Glomerular endothelial cell (primary cell): ENCODE results near the gene WDR44. TPM values are rescaled to one million over a fixed set of nuclear protein-coding genes. Genes with fewer than 3 reads are reported as not detected.
"Not testable (repeated sequence)": the region's sequence is repeated elsewhere in the genome, so short reads cannot be mapped to it uniquely, and the experiment has no call there.

Experiments used
- DNase-seq: peaks from one replicate; pipeline ENCODE4 v3.0.0-alpha.2; 2011; ENCODE audit warnings: low read depth, low spot score; ENCODE audit errors: extremely low read depth
- total RNA-seq: library from RNA; depleted of rRNA; stranded (reverse); fragments of >200 nt; gene quantifications from 2 replicates; pipeline ENCODE4 v1.2.3, GENCODE V29; 2015

The WDR44 gene
- total RNA-seq, 1 donor from 2014 or later: 20.0 TPM

DNA sequence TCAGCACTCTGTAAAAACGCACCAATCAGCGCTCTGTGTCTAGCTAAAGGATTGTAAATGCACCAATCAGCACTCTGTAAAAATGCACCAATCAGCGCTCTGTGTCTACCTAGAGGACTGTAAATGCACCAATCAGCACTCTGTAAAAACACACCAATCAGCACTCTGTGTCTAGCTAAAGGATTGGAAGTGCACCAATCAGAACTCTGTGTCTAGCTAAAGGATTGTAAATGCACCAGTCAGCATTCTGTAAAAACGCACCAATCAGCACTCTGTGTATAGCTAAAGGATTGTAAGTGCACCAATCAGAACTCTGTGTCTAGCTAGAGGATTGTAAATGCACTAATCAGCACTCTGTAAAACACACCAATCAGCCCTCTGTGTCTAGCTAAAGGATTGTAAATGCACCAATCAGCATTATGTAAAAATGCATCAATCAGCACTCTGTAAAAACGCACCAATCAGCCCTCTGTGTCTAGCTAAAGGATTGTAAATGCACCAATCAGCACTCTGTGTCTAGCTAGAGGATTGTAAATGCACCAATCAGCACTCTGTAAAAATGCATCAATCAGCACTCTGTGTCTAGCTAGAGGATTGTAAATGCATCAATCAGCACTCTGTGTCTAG is 124.9 kb downstream of the WDR44 start:
- not testable (repeated sequence) for DNase-seq

DNA sequence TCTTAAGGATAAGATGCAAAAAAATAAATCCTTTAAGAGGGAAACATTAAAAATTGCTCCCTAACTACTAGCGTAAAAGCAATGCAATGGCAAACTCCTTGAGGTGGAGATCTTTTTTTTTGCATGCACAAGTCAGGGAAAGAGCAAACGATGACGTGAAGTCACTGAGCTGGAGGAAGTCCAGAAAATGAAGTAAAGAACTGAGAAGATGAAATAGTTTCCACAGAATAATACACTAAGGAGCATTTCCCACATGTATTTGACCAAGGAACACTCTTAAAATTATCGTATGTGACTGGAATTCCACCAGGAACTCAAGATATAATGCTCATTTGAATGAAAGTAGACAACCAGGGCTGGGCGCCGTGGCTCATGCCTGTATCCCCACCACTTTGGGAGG is 128.7 kb downstream of the WDR44 start:
- DNase-seq: no peak

- no peak for DNase-seq
These were observed 130.0 kb downstream of the WDR44 start for GRCh38 chrX:118475903-118476302.

DNA sequence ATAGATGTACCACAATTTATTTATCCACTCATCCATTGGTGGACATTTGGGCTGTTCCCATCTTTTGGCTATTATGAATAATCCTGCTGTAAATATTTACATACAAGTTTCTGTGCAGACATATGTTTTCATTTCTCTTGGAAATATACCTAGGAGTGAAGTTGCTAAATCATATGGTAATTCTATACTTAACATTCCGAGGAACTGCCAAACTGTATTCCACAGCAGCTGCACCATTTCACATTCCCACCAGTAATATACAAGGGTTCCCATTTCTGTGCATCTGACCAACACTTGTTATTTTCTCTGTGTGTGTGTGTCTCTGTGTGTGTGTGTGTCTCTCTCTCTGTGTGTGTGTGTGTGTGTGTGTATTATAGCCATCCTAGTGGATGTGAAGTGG is 134.3 kb downstream of the WDR44 start:
- DNase-seq: no peak

DNA sequence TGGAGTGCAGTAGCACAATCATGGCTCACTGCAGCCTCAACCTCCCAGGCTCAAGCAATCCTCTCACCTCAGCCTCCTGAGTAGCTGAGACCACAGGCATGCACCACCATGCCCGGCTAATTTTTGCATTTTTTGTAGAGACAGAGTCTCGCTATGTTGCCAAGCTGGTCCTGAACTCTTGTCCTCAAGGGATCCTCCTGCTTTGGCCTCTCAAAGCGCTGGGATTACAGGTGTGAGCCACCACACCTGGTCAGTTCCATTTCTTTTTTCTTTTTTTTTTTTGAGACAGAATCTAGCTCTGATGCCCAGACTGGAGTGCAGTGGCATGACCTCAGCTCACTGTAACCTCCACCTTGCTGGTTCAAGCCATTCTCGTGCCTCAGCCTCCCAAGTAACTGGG is 136.5 kb downstream of the WDR44 start:
- not testable (repeated sequence) for DNase-seq

DNA sequence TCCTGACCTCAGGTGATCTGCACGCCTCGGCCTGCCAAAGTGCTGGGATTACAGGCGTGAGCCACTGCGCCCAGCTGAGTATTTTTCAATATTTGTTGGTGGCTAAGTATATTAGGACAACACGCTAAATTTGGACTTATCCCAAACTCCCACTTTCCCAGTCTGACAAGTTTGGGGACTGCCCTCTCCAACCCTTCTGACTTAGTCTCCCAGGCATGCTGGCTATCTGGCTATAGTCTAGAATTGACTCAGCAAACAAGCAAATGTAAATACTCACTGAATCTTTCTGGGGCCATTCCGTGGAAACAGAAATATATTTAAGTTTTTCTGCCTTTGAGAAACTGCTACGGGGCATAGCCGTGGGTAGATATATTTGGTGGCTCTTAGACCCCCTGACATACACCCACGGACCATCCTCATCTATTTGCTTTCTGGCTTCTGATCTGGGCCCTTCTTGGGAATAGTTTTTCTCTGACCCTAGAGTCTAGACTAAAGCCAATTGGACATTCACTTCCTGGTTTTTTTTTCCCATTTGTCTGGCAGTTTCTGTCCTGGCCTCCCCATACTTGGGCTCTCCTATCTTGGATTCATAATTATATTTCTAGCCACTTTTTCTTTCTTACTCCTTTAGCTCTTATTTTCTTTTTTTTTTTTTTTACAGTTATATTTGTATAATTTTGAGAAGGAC is 138.5 kb downstream of the WDR44 start:
- DNase-seq: no peak

- not testable (repeated sequence) for DNase-seq
These were observed 140.8 kb downstream of the WDR44 start for GRCh38 chrX:118486693-118487092.

DNA sequence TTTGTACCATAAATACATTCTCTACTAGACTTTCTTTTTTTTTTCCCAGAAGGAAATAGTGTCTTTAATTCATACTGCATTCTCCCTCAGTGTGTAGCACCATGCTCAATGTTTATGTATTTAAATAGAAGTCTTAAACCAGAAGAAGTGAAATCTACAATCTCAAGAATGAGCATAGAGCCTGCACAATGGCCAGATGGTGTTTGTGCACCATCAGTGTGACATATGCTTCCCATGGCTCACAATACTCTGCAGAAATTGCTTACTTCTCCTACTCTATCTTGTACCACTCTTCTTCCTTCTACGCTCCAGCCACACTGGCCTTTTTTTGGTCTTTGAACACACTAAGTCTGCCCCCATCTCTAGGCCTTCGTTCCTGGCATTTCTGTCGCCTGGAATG is 147.1 kb downstream of the WDR44 start:
- DNase-seq: no peak

DNA sequence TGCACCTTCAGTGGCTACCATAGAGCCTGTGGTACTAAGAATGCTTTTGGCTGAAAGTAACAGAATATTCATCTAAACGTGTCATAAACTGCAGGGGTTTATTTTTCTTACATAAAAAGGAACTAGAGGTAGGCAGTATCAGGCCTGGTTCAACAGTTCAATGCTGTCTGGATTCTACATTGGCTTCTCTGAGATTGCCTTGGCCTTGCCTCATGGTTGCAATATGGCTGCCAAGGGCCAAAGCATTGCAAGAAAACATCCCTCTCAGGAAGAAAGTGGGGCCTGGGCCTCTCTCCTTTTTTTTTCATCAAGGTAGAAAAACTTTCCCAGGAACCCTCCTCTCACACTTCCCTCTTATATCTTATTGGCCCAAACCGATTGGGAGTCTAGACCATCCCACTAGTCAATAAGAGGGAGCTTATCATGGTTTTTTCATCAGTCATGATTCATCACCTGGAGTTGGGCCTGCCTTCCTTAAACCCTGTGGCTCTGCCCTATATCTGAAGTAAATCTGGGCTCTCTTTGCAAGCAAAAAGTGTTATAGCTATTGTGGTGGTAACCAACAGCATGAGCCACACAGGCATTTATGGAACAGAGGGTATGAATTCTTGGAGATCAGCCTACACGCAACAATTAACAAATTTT is 147.9 kb downstream of the WDR44 start:
- DNase-seq: no peak

DNA sequence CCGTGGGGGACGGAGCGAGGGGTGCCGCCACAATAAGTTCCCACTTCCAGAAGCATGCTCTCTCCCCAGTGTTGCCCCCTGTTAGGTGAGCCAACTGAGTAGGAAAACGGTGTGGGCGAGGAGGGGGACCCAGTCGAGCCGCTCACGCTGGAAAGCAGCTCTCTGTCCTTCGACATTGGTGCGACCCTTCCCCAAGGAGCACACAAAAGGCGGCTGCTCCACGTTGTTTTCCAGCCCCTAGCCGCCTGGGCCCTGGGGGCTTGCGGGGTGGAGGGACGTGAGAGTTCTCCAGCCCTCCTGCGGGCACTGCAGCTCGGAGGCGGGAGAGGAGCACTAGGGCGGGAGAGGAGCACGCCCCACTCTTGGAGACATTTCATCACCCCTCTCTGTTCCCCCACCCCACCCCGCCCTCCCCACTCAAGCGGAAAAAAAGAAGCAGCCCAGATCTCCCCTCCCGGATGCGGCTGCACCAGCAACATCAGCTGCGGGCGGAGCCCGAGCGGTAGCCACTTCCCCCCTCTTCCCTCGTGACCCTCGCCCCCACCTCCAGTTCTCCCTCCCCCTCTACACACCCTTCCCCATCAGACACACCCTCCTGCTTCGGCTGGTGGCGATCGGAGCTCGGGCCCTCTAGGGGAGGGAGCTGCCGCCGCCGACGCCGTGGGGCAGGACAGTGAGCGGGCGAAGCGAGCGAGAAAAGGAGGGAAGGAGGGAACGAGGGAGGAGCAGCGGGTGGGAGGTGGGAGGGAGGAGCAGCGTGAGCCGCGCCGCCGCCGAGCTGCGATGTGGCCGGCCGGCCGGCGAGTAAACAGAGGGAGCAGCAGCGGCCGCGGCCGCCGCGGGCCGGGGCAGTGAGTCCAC is 149.4 kb downstream of the WDR44 start, which contains the start of gene DOCK11:
Gene DOCK11, plus strand, starts transcription at position 755 of the 861 bp plus-strand sequence. CDS start 157 bp downstream, outside the sequence.
- DNase-seq: no peak

DNA sequence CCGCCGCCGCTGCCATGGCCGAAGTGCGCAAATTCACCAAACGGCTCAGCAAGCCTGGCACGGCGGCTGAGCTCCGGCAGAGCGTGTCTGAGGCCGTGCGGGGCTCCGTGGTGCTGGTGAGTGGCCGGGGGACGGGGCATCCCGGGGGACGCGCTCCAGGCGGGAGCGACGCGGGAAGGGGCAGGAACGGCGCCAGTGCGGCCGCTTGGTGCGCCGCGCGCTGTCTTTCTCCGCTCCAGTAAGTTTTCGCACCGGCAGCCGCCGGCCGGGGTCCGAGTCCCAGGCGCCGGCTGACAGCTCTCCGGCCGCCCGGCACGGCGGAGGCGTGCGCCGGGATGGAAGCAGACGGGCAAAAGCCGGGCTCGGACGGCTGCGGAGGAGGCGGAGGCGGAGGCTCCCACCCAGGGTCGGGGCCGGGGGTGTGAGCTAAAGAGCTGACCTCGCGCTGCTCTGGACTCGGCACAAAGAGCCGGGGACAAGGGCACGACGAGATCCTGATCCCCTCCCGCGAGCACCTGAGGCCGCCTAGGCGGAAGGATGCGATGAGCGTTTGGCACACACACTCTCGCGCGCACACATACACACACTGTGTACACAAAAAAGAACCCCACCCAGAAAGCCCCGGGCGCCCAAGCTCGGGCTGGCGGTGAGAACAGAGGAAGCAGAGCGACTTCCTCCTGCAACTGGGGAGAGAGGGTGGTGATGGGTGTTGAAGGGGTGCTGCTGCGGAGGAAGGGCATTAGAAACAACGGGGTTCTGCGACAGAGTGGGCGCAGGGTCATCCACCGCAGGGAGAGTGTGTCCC is 150.3 kb downstream of the WDR44 start:
- DNase-seq: no peak

DNA sequence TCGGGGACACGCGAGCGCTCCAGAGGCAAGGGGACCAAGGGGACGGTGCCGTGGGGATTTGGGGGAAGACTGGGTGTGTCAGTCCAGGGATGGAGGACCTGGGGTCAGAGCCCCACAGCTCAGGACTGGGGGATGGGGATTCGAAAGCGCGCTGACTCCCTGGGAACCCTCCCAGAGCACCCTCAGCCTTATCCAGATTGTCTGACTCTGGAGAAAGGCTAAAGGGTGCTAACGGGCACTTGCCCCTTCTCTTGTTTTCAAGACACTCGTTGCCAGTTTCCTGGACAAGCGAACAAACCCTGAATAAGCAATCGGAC is 150.8 kb downstream of the WDR44 start:
- no peak for DNase-seq

GRCh38 chrX:118497180-118497818 is 151.4 kb downstream of the WDR44 start:
- no peak for DNase-seq

GRCh38 chrX:118498351-118498750 is 152.4 kb downstream of the WDR44 start:
- no peak for DNase-seq

DNA sequence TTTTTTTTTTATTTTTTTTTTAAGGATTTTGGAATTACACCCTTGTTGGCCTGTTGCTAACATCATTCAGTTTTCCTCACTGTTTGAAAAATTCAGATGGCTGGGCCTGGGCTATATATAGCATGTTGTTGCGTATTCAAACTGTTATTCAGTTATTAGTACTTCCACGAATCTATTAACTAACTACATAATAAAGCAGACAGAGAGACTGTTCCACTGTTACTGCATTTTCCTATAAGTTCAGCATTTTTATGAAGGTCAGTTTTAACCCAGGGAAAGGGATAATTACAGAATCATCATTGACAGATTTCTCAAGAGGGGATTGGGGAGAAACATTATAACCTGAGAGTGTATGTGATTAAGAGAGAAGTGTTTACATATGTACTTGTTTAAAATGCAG is 152.8 kb downstream of the WDR44 start:
- DNase-seq: no peak

- no peak for DNase-seq
These were observed 153.4 kb downstream of the WDR44 start for GRCh38 chrX:118499295-118499694.
